Right cardiac atrium (tissue), 5 donors: ENCODE measurements around the gene REXO2. TPM values are rescaled to one million over a fixed set of nuclear protein-coding genes. Genes with fewer than 3 reads are reported as not detected.
A peak's percentile ranks its signal among the peaks of the same experiment; 100 is the strongest.

Source experiments
- ATAC-seq, 2 donors: fragments of 200-7000 bp; cut with Tn5 transposase; one replicate each; pipeline versions ENCODE4 v1.8.0 to v1.9.1; 2020; ENCODE audit warnings: moderate library complexity in 2 of 2, mild to moderate bottlenecking in 1 of 2
- DNase-seq, 3 donors: peaks; one replicate each; pipeline ENCODE4 v3.0.0-alpha.2; 2020
- H3K27ac ChIP-seq: one replicate; pipeline ENCODE4 v1.5.1; 2013; ENCODE audit warnings: mild to moderate bottlenecking, low read length, control low read depth, moderate library complexity
- H3K27me3 ChIP-seq: one replicate; pipeline ENCODE4 v1.6.1; 2013; ENCODE audit not compliant: control insufficient read depth, insufficient read depth
- H3K4me1 ChIP-seq: one replicate; pipeline ENCODE4 v1.6.1; 2013; ENCODE audit warnings: low read length; ENCODE audit not compliant: control insufficient read depth, insufficient read depth
- H3K4me3 ChIP-seq: one replicate; pipeline ENCODE4 v1.5.1; 2013; ENCODE audit warnings: low read length, control low read depth
- H3K9me3 ChIP-seq: one replicate; pipeline ENCODE4 v1.6.1; 2013; ENCODE audit warnings: low read length; ENCODE audit not compliant: control insufficient read depth
- WGBS: extraction: QIAGEN DNeasy Blood & Tissue Kit; methylation state at CpG from one replicate; pipeline ENCODE4 v1.1.7; 2013; 5-methylcytosine and 5-hydroxymethylcytosine counted together
- intact Hi-C, 4 donors: fragments of 100-400 bp; cut with DNase I; formaldehyde crosslinking; loops; one replicate each; pipeline versions ENCODE4 v1.11.0 to v1.14.0; 2022 to 2023
- polyA plus RNA-seq: library from polyadenylated mRNA; stranded (reverse); fragments of 200-250 nt; gene quantifications from one replicate; pipeline ENCODE4 v1.2.3, GENCODE V29; 2013
- total RNA-seq, 4 donors: library from RNA; stranded (reverse); fragmentation: NEBNext Ultra II Directional; extraction: Animal tissue kit (Norgen Biotek cat#: 25700); gene quantifications; one replicate each; pipeline ENCODE4 v1.2.1, GENCODE V29; 2021
- donor health status: healthy with polysubstance abuse.
- donor health status: DM: no; HTN: yes; CAD: no.
- donor health status: DM: no; HTN: no; CAD: no.
- donor health status: DM: no; HTN: yes; CAD: no; lungs with severe emphysema.
- donor health status: DM: yes; HTN: yes; CAD: no.

Gene REXO2
- total and polyA plus RNA-seq, 5 donors, result 119 to 175 (median 125) TPM

DNA sequence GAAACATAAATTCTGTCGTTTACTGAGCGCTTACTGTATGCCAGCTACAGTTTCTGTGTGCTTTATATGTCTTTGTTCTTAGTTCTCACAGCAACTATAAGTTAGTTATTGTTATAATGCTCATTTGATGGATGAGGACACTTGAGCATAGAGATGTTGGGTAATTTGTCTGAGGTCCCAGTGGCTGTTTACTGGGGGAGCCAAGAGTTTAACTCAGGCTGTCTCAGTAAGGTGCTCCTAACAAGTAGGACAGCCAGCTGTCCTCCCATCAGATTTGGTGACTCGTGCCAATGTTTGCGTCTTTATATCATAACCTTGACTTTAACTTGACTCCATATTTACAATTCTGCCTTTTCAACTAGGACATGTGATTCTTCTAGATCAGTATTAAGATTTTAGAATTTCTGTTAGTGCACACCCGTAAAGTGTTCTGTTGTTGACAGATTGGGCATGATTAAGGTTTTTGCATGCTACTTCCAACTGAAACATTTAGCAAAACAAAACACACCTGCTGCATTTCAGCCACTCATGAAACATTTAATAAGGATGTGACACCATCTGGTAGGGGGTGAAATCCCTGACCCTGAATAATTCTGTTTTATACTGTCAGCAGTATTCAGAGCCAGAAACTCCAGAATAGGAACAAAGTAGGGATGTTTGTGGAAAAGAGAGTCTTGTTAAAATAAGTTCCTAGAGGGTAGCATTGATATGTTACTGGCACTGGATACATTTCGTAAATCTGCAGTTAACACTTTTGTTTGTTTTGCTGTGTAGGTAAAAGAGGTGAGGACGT, 1.9 kb downstream of the REXO2 start:
- DNase-seq, result no peak
- H3K4me3 ChIP-seq, result peak overlapping the region; percentile 81
- H3K4me1 ChIP-seq, result no peaks in the 10 kb centered on the region
- no peaks in the 10 kb centered on the region for H3K9me3 ChIP-seq
- ATAC-seq, result no peak
- intact Hi-C loops, result no loop called here
- H3K27me3 ChIP-seq, result no peaks in the 10 kb centered on the region
- peak overlapping the region; percentile 28 for H3K27ac ChIP-seq
- WGBS, result 69% methylated on average over 7 of the region's 7 CpGs

DNA sequence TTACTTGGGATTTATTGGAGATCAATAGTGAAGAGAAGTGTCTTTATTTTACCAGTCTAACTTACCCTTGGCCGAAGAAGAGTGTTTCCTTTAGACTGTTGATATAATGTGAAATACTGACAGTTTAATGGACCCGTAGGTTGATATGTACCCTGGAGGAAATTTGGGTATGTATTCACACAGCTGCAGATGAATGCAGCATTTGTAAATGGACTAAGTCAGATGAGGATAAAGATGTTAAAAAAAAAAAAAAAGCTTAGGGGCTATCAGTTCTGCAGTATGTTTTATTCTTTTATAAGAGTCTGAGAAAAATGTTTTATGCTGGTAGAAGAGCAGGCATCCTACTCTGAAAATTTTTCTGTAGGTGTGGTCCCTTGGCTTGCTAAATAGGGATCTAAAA, 2.7 kb downstream of the REXO2 start:
- ATAC-seq (no peak), DNase-seq (no peak)
- Histone ChIP-seq H3K9me3 (no peaks in the 10 kb centered on the region), H3K27me3 (no peaks in the 10 kb centered on the region), H3K27ac (no peak overlapping the region), H3K4me3 (no peak overlapping the region), H3K4me1 (no peaks in the 10 kb centered on the region)
- WGBS, result 71% methylated on average over 2 of the region's 2 CpGs
- intact Hi-C loops, result no loop called here

- Histone ChIP-seq H3K27me3 (no peaks in the 10 kb centered on the region), H3K27ac (no peak overlapping the region), H3K4me1 (no peaks in the 10 kb centered on the region), H3K4me3 (no peak overlapping the region), H3K9me3 (no peaks in the 10 kb centered on the region)
- DNase-seq (no peak), ATAC-seq (no peak)
- 53% methylated on average over 1 of the region's 1 CpG for WGBS
- intact Hi-C loops, result no loop called here
Measured at GRCh38 chr11:114442536-114442935, 3.3 kb downstream of the REXO2 start.

DNA sequence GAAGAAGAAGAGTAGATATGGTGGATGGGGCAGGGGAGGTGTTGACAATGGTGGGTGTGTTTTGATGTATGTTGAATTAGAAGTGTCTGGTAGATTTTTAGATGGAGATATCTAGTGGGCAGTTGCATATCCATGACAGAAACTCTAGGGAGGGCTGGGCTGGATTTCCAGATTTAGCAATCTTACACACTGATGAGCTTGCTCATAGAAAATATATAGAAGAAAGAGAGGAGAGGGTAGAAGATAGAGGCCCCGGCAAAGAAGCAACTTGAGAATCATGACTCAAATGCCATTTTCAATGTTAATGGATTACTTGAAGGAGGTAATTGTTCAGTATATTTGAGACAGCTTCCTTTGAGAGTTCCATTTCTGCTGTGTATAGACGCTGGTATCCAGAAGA, 8.2 kb downstream of the REXO2 start:
- intact Hi-C loops, result no loop called here
- Histone ChIP-seq H3K4me3 (no peak overlapping the region), H3K4me1 (no peaks in the 10 kb centered on the region), H3K9me3 (no peaks in the 10 kb centered on the region), H3K27ac (no peak overlapping the region), H3K27me3 (no peaks in the 10 kb centered on the region)
- DNase-seq, result no peak
- ATAC-seq, result no peak
- WGBS, result 67% methylated on average over 2 of the region's 2 CpGs

- Histone ChIP-seq H3K4me3 (no peak overlapping the region), H3K4me1 (no peaks in the 10 kb centered on the region), H3K9me3 (no peaks in the 10 kb centered on the region), H3K27me3 (no peaks in the 10 kb centered on the region), H3K27ac (no peak overlapping the region)
- ATAC-seq, result no peak
- 50% methylated on average over 3 of the region's 3 CpGs for WGBS
- intact Hi-C loops, result no loop called here
- no peak for DNase-seq
Measured at GRCh38 chr11:114447892-114448291, 8.6 kb downstream of the REXO2 start.

DNA sequence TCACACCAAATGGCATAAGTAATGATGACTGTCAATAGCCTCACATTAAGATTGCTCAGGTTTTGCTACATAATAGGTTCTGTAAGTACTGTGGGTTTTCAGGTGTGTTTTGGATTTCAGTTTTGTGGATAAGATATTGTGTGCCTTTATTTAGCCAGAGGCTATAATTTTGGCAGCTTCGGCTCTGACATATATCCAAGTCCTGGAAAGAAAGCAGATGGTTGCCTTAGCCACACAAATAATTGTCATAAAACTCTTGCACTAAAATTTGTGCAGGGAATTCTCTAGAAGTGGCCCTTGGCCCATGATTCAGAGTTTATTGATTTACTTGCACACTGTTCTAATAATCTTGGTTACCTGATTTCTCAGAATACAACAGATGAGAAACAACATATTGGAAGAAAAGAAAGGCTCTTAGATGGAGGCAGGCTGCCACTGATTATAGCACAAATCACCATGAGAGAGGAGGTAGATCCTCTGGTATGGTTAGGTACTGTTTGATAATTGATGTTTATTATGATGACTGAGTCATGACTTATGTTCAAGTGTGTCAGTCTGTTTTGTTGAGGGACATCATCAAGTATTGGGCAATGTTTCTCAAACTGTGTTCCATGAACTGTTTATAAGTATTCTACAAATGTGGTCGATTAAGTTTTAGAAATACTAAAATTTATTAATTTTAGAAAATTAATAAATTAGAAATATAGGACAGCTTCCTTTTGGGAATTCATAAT, 9.6 kb downstream of the REXO2 start:
- 75% methylated on average over 2 of the region's 2 CpGs for WGBS
- Histone ChIP-seq H3K27me3 (no peaks in the 10 kb centered on the region), H3K4me3 (no peak overlapping the region), H3K27ac (no peak overlapping the region), H3K9me3 (no peaks in the 10 kb centered on the region), H3K4me1 (peaks cover 2% of the 10 kb centered on the region)
- no peak for DNase-seq
- no peak for ATAC-seq
- intact Hi-C loops, result no loop called here

DNA sequence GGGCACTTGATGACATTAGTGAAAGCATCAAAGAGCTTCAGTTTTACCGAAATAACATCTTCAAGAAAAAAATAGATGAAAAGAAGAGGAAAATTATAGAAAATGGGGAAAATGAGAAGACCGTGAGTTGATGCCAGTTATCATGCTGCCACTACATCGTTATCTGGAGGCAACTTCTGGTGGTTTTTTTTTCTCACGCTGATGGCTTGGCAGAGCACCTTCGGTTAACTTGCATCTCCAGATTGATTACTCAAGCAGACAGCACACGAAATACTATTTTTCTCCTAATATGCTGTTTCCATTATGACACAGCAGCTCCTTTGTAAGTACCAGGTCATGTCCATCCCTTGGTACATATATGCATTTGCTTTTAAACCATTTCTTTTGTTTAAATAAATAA, 10.6 kb downstream of the REXO2 start:
- Histone ChIP-seq H3K4me3 (no peak overlapping the region), H3K9me3 (no peaks in the 10 kb centered on the region), H3K27ac (no peak overlapping the region), H3K4me1 (peaks cover 2% of the 10 kb centered on the region), H3K27me3 (no peaks in the 10 kb centered on the region)
- intact Hi-C loops, result no loop called here
- DNase-seq (no peak), ATAC-seq (no peak)
- WGBS, result 69% methylated on average over 6 of the region's 6 CpGs

- Histone ChIP-seq H3K27ac (no peak overlapping the region), H3K9me3 (no peaks in the 10 kb centered on the region), H3K27me3 (no peaks in the 10 kb centered on the region), H3K4me3 (no peak overlapping the region), H3K4me1 (peaks cover 2% of the 10 kb centered on the region)
- intact Hi-C loops, result no loop called here
- WGBS, result 98% methylated on average over 3 of the region's 3 CpGs
- no peak for ATAC-seq
- no peak for DNase-seq
Measured at GRCh38 chr11:114452399-114452798, 13.1 kb downstream of the REXO2 start.

GRCh38 chr11:114463999-114464398, 24.7 kb downstream of the REXO2 start:
- intact Hi-C loops, result no loop called here
- H3K27me3 ChIP-seq, result no peaks in the 10 kb centered on the region
- DNase-seq (no peak), ATAC-seq (no peak)
- no peak overlapping the region for H3K4me3 ChIP-seq
- WGBS, result 100% methylated on average over 2 of the region's 2 CpGs
- no peaks in the 10 kb centered on the region for H3K4me1 ChIP-seq
- no peaks in the 10 kb centered on the region for H3K9me3 ChIP-seq
- H3K27ac ChIP-seq, result no peak overlapping the region

DNA sequence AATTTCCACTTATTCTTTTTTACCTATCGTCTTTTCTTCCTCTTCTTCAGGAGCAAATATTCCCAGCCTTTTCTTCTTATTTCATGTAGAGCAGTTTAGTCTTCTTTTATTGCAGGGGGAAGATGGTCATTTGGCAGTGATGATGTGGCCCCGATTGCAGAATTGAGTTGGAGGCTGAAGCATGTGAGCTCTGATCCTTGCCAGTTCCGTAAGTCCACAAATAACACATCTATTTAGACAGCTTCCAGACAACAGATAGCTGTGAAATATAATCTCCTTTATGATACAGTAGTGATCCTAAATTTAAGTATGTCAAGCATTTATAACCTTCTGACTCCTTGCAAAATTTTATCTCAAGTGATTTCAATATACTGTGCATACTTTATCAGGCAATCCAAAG, 27.5 kb downstream of the REXO2 start:
- Histone ChIP-seq H3K9me3 (no peaks in the 10 kb centered on the region), H3K27ac (no peak overlapping the region), H3K4me1 (no peaks in the 10 kb centered on the region), H3K4me3 (no peak overlapping the region), H3K27me3 (no peaks in the 10 kb centered on the region)
- intact Hi-C loops, result loop anchor here in 1 of 4 donors (5.0 kb wide), 1 partner anchor 109 kb away; no protein-coding TSS in a partner anchor
- WGBS, result 54% methylated on average over 3 of the region's 3 CpGs
- ATAC-seq, result no peak
- DNase-seq, result no peak

DNA sequence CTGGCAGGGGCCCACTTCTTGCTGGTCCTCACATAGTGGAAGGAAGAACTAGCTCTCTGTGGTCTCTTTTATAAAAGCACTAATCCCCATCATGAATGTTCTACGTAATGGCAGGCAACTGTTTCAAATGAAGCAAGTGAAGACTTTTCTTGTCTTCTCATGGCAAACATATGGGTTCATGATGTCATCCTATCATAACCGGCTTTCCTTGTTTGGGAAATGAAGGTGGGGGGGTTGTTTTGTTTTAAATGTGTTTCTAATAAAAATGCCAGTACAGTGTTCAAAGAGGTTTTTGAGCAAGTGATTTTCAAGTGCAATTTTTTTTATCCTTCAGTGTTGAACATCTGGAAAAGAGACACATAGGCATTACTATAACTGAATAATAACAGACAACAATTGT, 33.4 kb downstream of the REXO2 start:
- no peak for ATAC-seq
- no peaks in the 10 kb centered on the region for H3K4me1 ChIP-seq
- no peak overlapping the region for H3K4me3 ChIP-seq
- H3K9me3 ChIP-seq, result no peaks in the 10 kb centered on the region
- H3K27me3 ChIP-seq, result no peaks in the 10 kb centered on the region
- 87% methylated on average over 2 of the region's 2 CpGs for WGBS
- intact Hi-C loops, result no loop called here
- no peak for DNase-seq
- H3K27ac ChIP-seq, result no peak overlapping the region
